SK-MEL-5 (cell line): ENCODE measurements around the gene NPL. TPM values are rescaled to one million over a fixed set of nuclear protein-coding genes. Genes with fewer than 3 reads are reported as not detected.
A peak's percentile ranks its signal among the peaks of the same experiment; 100 is the strongest.

ENCODE experiments used
- DNase-seq: peaks from one replicate; pipeline ENCODE4 v3.0.0-alpha.2; 2016; ENCODE audit warnings: low read depth, low spot score
- in situ Hi-C: cut with HindIII; loops from 2 replicates; pipeline ENCODE4 v1.10.0; 2016; ENCODE audit warnings: low sequenced_read_pairs, high pct_unique_total_duplicates, low pct_unique_long_range_greater_than_20kb
- total RNA-seq: library from RNA; depleted of rRNA; stranded (reverse); fragments of >200 nt; shearing (Covaris generic); gene quantifications from 2 replicates; pipeline ENCODE4 v1.2.3, GENCODE V29; 2014

The NPL gene
- total RNA-seq, 1 experiment from 2014 or later = 7.0 TPM

DNA sequence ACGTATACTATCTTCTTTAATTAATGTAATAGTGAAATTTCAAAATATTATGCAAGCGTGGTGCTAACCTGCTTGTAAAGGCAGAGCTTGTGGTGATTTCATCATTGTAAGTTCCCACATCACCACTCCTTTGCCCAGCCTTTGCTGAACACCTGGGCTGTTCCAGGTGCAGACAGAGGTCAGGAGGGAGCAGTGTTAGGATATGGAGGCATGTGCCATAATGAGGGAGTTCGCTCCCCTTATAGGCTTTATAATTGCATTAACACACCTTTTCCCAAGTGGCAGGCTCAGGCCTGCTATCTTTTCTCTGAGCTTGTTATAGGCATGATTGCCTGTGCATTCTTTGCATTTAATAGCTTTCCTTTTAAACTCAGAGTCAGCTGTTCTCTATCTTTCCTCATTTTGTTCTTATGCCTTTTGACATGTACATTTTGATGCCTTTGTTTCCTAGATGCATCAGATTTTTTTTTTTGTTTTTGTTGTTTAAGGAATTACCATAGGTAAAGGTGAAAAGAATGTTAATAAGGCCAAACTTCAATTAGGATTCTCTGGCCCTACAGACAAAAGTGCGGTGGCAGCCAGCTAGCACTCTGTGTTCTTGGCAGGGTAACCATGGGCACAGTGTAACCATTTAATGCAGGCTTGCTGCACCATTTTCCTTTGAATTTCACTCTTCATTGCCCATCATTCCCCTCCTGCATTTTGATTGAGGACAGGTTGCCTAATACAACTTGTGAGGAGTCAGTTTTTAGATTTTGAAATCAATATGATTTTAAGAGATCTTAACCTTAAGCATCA, 12.6 kb downstream of the NPL start:
- in situ Hi-C loops = no loop called here
- DNase-seq = no peak

DNA sequence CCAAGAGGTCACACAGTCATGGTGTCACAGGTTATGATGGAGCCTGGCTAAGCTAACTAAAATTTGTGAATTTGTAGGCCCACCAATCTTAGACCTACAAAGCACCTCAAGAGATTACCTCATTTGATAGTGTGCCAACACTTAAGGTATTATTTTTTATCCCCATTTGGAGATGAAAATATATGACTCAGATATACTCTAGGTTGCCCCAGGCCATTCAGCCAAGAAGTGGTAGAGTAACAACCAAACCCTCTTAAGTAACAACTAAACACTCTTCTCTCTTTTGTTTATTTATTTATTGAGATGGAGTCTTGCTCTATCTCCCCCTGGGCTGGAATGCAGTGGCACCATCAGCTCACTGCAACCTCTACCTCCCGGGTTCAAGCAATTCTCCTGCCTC, 14.3 kb downstream of the NPL start:
- in situ Hi-C loops = no loop called here
- DNase-seq = no peak

DNA sequence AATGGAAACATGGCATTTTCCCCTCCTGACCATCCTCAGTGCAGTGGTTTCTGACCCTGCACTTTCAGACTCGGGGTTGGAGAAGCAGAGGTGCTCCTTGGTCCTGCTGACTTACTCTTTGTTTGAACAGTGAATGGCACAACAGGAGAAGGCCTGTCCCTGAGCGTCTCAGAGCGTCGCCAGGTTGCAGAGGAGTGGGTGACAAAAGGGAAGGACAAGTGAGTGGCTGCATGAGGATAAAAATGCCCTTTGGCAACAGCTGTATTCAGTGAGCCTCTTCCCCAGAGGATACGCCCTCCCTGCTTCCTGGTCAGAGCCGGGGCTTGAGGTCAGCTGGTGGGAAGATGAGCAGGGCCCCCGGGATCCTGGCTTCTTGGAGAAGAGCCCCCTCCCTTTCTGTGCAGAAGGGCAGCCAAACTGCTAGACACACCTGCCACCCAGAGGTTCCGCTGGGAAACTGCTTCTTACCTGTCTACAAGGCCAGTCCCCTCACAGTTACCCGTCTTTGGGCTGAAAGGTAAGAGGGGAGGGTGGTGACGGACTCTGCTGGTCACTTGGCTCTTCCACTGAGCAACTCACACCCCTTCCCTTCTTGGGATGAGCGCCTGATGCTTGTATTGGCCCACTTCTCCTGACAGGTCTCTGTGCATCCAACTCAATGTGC, 16.6 kb downstream of the NPL start:
- DNase-seq = no peak
- in situ Hi-C loops = no loop called here

DNA sequence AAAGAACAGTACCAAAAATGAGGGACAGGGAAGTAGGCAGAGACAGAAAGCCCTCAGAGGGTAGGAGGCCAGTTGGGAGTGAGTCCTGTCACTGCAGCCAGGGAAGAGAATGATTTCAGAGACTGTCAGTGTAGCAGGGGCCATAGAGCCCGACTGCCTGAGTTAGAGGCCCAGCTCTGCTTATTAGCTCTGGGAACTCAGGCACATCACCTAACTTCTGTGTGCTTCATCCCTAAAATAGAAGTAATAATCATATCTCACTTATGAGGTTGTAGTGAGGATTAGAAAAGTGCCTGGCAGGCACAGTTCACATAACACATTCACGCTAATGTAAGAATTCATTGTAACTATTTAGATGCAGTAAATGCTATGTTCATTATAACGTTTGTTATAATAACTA, 18.3 kb downstream of the NPL start:
- in situ Hi-C loops = no loop called here
- no peak for DNase-seq

DNA sequence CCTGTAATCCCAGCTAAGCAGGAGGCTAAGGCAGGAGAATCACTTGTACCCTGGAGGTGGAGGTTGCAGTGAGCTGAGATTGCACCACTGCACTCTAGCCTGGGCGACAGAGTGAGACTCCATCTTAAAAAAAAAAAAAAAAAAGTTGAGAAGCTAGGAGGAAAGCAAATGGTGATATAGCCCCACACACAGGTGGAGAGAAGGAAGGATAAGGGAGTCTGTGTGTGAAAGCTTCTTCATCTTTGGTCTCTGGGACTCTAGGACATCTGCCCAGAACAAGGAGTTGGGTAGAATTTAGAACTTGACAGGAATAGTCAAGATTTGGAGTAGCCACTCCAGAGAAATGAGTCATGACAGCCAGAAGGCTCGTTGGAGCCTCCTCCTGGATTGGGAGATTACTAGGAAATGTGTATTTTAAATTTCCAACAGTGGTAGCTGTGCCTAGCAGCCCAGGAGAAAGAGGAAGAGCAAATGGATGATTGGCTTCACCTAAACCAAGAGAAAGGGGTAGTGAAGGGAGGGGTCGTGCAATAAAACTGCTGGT, 19.9 kb downstream of the NPL start:
- no peak for DNase-seq
- in situ Hi-C loops = no loop called here

DNA sequence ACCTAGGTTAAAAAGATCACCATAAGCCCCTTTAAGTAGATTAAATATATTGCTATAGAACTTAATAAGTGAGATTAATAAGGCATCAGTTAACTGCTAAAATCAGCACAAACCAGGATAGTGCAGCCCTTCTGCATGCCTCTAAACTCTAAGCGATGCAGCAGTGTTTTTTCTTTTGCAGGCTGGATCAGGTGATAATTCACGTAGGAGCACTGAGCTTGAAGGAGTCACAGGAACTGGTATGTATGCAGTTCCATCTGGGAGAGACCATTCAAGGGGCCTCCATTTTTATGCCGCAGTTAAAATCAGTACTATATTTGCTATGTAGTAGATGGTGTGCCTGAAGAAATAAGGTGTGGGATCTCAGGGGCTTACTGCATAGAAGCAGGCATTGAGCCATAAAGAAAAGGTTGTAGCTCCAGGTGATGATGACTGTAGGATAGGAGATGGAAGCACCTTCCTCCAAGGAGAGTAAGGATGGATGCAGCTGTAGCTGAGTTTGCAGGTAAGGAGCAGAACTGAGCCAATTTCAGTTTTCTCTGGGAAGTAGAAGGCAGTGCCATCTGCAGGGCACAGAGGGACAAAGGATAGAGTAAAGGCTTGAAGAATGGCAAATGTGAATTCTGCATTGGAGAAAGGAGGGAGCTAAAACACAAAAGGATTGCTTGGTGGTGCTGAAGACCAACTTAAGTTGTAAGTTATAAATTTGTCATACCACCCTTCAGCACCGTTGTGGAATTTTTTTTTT, 22.6 kb downstream of the NPL start:
- in situ Hi-C loops = no loop called here

DNA sequence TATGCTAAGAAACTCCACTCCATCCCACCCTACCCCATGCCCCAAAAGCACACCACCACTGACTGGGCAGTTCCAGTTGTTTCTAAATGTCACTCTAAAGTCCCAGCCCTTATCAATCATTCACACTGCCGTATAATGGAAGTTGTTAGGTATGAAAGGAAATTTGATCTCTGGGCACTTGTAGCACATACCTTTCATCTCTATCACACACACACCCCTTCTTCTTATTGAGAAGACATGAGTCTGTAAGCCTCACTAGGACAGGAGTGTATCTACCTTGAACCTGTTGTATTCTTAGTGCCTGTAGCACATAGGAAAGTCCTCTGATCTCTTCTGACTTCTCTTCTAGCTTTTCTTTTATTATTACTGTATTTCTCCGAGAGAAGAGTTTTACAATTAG, 27.3 kb downstream of the NPL start:
- in situ Hi-C loops = no loop called here
- DNase-seq = no peak

More for the DNA sequence above, 22.6 kb downstream of the NPL start:
- DNase-seq = no peak

DNA sequence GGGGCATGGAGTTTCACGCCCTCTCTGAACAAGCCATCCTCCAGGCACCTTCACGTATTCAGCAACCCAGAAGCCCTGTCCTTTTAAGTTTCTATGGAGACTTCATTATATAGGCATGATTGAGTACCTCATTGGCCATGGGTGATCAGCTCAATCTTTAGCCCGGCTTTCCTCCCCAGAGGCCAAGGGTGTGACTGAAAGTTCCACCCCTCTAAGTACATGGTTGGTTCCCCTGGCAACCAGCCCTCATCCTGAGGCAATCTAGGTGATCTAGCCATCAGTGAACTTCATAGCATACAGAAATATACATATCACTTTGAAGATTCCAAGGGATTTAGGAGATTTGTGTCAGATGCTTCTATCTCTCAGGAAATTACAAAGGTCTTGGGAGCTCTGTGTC, 28.2 kb downstream of the NPL start:
- no peak for DNase-seq
- in situ Hi-C loops = no loop called here

DNA sequence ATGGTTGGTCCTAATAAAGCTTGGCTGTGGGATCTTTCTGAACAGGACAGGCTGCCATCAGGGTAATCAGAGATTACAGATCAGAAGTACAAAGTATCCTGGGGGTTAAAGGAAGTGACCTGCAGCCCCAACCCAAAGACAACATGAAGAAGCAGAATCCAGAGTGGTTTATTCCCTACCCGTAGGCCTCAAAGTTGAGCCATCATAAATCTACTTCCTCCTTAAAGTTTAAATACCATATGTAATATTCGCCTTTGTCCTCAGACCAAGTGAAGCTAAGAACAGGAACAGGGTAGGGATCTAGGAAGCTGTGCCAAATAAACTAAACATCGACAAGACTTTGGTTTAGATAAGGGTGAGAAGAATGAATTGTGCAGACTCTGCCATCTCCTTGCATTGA, 33.6 kb downstream of the NPL start:
- in situ Hi-C loops = no loop called here
- no peak for DNase-seq

DNA sequence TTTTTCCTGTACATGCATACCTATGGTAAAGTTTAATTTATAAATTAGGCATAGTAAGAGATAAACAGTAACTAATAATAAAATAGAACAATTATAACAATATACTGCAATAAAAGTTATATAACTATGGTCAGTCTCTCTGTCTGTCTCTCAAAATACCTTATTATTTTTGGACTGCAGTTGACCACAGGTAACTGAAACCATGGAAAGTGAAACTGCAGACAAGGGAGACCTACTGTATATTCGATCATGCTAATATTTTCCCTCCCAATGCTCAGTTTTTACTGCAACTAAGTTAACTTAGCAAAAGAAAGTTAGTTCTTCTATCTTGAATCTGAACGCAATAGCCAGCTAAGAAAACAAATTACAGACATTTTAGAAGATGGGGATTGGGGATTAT, 37.3 kb downstream of the NPL start:
- no peak for DNase-seq
- in situ Hi-C loops = no loop called here

DNA sequence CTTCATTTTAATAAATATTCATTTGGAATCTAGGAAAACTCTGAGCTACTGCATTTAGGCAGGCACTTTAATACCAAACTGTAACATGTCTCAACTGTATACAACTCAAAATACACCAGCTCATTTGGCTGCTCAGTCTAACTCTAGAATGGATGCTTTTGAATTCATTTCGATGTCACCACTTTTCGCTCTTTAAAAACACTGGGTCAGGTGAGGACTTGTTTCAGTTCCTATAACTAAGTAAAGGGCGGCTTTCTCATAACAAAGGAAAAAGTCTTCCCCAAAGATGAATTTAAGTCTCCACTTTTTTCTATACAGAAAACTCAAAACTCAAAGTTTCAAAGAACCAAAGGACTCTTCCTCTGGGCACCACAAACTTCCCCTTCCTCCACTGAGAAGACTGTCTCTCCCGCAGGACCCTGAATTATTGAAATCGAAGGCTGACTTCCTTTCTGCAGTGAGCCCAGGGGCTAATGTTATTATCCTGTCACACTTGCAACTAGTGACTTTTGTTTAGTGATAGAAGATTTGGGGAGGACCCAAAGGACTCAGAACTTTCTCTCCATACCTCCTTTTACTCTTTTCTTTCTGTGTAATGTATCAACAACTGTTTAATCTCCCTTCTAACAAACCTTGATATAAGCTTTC, 39.8 kb downstream of the NPL start:
- DNase-seq = no peak
- in situ Hi-C loops = no loop called here

DNA sequence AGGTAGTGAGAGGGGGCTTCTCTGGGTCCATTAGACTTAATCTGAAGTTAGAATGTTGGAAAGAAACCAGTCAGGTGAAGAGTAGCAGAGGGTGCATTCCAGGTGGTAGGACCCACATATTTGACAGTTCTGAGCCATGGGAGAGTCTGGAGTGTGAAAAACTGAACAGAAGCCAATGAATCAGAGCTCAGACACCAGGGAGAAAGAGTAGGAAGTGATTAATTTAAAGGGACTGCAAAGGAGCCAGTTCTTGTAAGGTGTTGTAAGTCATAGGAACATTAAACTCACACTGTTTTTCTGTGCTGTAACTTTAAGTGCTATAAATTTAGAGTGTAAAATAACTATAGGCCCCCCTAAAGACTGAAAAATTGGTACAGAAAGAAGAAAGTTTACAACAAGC, 43.7 kb downstream of the NPL start:
- in situ Hi-C loops = no loop called here

DNA sequence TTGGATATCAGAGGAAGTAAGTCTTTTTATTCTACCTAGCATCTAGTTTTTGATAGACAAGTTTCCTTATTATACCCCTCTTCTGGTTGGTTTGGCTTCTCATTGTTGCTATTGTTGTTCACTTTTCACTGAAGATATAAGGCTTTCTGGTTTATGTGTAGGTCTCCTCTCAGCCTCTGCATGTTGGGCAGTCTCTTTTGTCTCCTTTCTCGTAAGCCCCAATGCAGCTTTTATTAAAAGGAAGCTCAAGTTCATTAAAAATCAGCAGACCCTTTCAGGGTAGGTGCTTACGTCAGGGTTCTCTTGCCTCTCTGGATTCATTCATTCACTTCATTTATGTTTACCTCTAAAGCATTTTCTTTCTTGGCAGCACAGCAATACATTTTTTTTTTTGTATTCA, 44.8 kb downstream of the NPL start:
- in situ Hi-C loops = no loop called here
- DNase-seq = no peak

More for the DNA sequence above, 43.7 kb downstream of the NPL start:
- DNase-seq = no peak

DNA sequence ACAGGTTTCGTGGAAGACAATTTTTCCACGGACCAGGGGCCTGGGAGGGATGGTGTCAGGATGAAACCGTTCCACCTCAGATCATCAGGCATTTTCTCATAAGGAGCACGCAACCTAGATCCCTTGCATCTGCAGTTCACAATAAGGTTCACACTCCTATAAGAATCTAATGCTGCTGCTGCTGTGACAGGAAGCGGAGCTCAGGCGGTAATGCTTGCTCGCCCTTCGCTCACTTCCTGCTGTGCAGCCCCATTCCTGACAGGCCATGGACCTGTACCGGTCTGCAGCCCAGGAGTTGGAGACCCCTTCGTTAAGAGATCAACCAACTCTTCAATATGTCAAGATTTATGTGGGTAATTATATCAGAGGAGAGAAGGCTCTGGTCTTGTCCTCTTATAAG, 46.2 kb downstream of the NPL start:
- no peak for DNase-seq
- in situ Hi-C loops = no loop called here

DNA sequence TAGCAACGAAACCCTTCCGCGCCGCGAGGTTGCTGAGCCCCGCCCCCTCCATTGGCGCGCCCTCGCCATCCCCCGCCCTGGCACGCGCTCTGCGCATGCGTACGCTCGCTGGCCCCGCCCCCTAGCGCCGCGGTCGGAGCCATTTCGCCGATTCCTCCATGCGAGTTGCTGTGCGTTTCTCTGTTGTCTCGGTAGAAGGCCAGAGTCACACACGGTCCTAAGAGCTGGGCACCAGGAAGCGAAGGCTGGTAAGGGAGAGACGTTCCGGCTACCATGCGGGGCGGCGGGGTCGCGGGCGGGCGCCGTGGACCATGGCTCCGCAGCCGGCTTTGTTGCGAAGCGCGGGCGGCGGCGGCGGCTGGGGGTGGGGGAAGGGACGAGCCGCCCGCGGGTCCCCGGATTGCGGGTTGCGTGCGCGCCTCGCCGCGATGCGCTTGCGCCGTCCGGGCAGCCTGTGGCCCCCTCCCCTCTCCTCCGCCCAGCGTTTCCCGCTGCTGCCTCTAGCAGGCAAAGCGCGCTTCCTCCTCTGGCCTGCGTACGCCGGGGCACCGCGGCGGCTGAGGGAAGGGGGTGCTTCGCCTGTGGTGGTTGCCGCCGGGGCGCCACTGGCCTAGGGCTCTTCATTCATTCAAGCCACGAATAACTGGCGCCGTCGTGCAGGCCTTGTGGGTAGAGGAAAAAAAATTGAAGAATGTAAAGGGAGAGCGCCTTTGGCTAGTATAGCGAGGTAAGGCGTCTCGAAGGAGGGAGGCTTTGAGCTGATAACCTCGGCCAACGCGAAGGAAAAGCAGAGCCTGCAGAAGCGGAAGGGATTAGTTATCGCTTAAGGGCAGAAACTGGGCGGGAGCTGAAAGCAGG, 49.9 kb downstream of the NPL start, which contains the start of gene DHX9:
DHX9 (plus strand) TSS at position 139 of the 858 bp plus-strand sequence. CDS start 3,220 bp downstream, outside the sequence.
- in situ Hi-C loops = no loop called here
- peak; percentile 86 for DNase-seq

DNA sequence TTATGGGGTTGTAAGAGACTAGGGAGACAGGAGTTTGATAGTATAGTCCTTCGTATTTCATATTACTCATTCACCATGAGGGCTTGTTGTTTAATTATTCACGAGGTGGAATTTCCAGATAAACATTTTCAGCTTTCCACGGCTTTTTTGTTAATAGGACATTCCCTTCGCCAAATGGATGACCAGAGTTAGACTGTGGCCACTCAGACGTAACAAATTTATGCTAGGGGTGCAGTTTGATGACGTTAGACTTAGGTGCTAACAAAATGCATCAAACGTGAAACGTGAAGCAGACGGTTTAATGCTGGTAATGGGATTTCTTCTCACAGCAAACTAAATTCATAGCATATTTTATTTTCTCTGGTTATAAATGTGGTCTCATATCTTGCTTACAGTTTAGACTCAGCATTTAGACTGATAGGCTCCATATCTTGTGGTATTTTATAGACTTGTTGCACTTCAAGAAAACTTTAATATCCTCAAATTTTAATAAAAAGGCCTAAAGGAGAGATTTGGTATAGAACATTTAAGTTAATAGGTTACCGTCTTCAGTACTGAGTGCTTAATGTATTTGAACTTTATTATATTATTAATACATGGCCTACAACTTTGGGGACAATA, 51.9 kb downstream of the NPL start:
- peak; percentile 38 for DNase-seq
- in situ Hi-C loops = no loop called here

DNA sequence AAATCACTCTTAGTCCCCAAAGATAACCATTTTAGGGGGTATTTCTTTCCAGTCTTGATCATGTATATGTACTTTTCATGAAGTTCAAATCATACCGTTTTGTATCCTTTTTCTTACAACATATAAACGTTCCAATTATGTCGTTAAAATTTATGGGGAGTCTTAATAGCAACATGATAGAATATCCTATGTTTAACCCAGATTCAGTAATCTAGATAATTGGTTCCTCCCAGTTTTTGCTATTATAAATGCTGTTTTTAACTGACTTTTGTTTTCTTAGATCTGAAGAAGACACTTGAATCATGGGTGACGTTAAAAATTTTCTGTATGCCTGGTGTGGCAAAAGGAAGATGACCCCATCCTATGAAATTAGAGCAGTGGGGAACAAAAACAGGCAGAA, 52.7 kb downstream of the NPL start:
- in situ Hi-C loops = no loop called here
- DNase-seq = no peak
